Measurements from ENCODE around the gene SDHC. TPM values are rescaled to one million over a fixed set of nuclear protein-coding genes. Genes with fewer than 3 reads are reported as not detected.

SDHC gene
- total RNA-seq, 1 experiment from 2014 or later = 221 TPM

DNA sequence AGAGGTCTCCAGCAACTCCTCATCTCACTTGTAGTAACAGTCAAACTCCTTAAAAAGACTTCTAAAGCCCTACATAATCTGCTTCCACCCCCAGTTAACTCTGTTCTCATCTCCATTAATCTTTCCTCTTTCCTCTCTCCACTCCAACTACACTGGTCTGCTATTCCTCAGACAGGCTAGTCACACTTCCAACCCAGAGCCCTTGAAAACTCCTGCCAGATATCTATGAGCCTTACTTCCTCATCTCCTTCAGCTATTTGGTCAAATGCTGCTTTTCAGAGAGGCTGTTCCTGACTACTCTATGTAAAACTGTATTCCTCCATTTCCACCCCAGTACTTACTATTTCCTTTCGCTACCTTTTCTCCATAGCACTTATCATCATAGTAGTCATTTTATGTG lies 31.2 kb upstream of the SDHC start:
- in situ Hi-C loops (cut with HindIII; ENCODE audit: low pct_unique_long_range_greater_than_20kb, low sequenced_read_pairs) = no loop called here
- H3K9me3 ChIP-seq (ENCODE audit: control insufficient read depth, insufficient read depth, low read depth, low read length) = no peaks in the 10 kb centered on the region
- peaks cover 22% of the 10 kb centered on the region for H3K27me3 ChIP-seq (ENCODE audit: control insufficient read depth, insufficient read depth, low read length)
- no peaks in the 10 kb centered on the region for H3K4me1 ChIP-seq (ENCODE audit: control insufficient read depth, insufficient read depth, low read length)
- DNase-seq (ENCODE audit: low read depth, low spot score) (no peak), ATAC-seq (no peak)
- no peaks in the 10 kb centered on the region for H3K36me3 ChIP-seq (ENCODE audit: control insufficient read depth, insufficient read depth, low read length)
- BruUV-seq (replicated peaks) = no TSS peak
- H3K4me3 ChIP-seq (ENCODE audit: low read depth in 2 of 2, low read length in 2 of 2) = no peak overlapping the region
- no peak overlapping the region for H3K27ac ChIP-seq (ENCODE audit: low read length)
- TF ChIP-seq TCF7L2 (IDR thresholded peaks at IDR 0.05; ENCODE audit: low read depth, low read length) = no peak
- no peak for TF ChIP-seq POLR2AphosphoS5 (IDR thresholded peaks at IDR 0.05; ENCODE audit: low read depth, low read length)
- TF ChIP-seq SIN3A (IDR thresholded peaks at IDR 0.05; ENCODE audit: borderline replicate concordance, insufficient read depth, low read depth, low read length) = no peak
- TF ChIP-seq, protein P1, sequence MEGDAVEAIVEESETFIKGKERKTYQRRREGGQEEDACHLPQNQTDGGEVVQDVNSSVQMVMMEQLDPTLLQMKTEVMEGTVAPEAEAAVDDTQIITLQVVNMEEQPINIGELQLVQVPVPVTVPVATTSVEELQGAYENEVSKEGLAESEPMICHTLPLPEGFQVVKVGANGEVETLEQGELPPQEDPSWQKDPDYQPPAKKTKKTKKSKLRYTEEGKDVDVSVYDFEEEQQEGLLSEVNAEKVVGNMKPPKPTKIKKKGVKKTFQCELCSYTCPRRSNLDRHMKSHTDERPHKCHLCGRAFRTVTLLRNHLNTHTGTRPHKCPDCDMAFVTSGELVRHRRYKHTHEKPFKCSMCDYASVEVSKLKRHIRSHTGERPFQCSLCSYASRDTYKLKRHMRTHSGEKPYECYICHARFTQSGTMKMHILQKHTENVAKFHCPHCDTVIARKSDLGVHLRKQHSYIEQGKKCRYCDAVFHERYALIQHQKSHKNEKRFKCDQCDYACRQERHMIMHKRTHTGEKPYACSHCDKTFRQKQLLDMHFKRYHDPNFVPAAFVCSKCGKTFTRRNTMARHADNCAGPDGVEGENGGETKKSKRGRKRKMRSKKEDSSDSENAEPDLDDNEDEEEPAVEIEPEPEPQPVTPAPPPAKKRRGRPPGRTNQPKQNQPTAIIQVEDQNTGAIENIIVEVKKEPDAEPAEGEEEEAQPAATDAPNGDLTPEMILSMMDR (IDR thresholded peaks at IDR 0.05) = no peak
- TF ChIP-seq, protein P2, sequence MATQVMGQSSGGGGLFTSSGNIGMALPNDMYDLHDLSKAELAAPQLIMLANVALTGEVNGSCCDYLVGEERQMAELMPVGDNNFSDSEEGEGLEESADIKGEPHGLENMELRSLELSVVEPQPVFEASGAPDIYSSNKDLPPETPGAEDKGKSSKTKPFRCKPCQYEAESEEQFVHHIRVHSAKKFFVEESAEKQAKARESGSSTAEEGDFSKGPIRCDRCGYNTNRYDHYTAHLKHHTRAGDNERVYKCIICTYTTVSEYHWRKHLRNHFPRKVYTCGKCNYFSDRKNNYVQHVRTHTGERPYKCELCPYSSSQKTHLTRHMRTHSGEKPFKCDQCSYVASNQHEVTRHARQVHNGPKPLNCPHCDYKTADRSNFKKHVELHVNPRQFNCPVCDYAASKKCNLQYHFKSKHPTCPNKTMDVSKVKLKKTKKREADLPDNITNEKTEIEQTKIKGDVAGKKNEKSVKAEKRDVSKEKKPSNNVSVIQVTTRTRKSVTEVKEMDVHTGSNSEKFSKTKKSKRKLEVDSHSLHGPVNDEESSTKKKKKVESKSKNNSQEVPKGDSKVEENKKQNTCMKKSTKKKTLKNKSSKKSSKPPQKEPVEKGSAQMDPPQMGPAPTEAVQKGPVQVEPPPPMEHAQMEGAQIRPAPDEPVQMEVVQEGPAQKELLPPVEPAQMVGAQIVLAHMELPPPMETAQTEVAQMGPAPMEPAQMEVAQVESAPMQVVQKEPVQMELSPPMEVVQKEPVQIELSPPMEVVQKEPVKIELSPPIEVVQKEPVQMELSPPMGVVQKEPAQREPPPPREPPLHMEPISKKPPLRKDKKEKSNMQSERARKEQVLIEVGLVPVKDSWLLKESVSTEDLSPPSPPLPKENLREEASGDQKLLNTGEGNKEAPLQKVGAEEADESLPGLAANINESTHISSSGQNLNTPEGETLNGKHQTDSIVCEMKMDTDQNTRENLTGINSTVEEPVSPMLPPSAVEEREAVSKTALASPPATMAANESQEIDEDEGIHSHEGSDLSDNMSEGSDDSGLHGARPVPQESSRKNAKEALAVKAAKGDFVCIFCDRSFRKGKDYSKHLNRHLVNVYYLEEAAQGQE (IDR thresholded peaks at IDR 0.05; ENCODE audit: insufficient read depth in 1 of 2, low read depth in 2 of 2, low read length in 1 of 2) = no peak
- intact Hi-C loops (cut with micrococcal nuclease; ENCODE audit: unreplicated experiment) = no loop called here
- ChIA-PET CTCF (no interaction called here), POLR2A (interaction anchor here (0.7 kb wide), 1 partner anchor 25 kb away, joined by 3 read pairs; no protein-coding TSS in a partner anchor)

DNA sequence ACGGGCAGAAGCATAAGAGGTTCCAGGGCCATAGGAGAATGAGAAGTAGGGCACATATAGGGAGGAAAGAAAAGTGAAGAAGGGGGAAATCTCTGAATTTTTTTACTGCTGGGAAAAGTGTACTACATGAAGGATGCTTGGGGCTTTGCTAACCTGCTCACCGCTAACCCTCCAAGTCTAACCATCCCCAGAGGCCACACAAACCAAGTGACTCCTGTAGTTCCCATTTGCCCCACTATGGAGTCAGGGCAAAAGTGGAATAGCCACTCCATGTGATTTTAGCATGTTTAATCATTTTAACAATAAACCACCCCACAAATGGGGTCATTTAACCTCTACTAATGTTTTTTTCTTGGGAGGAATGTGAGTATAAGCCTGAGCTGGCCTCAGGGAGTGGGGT lies 29.1 kb upstream of the SDHC start:
- BruUV-seq (replicated peaks) = no TSS peak
- POLR2A ChIA-PET = interaction anchor here (0.6 kb wide), 1 partner anchor 32 kb away, joined by 3 read pairs; no protein-coding TSS in a partner anchor
- no peak overlapping the region for H3K27ac ChIP-seq (ENCODE audit: low read length)
- intact Hi-C loops (cut with micrococcal nuclease; ENCODE audit: unreplicated experiment) = no loop called here
- no peak for TF ChIP-seq POLR2AphosphoS5 (IDR thresholded peaks at IDR 0.05; ENCODE audit: low read depth, low read length)
- no peak for TF ChIP-seq SIN3A (IDR thresholded peaks at IDR 0.05; ENCODE audit: borderline replicate concordance, insufficient read depth, low read depth, low read length)
- TF ChIP-seq, protein P1 (IDR thresholded peaks at IDR 0.05) = no peak
- TF ChIP-seq TCF7L2 (IDR thresholded peaks at IDR 0.05; ENCODE audit: low read depth, low read length) = no peak
- TF ChIP-seq, protein P2 (IDR thresholded peaks at IDR 0.05; ENCODE audit: insufficient read depth in 1 of 2, low read depth in 2 of 2, low read length in 1 of 2) = no peak
- H3K4me1 ChIP-seq (ENCODE audit: control insufficient read depth, insufficient read depth, low read length) = no peaks in the 10 kb centered on the region
- peaks cover 19% of the 10 kb centered on the region for H3K27me3 ChIP-seq (ENCODE audit: control insufficient read depth, insufficient read depth, low read length)
- no peak for ATAC-seq
- CTCF ChIA-PET = interaction anchor here (0.6 kb wide), 1 partner anchor 31 kb away, joined by 3 read pairs; no protein-coding TSS in a partner anchor
- no peaks in the 10 kb centered on the region for H3K36me3 ChIP-seq (ENCODE audit: control insufficient read depth, insufficient read depth, low read length)
- H3K9me3 ChIP-seq (ENCODE audit: control insufficient read depth, insufficient read depth, low read depth, low read length) = no peaks in the 10 kb centered on the region
- in situ Hi-C loops (cut with HindIII; ENCODE audit: low pct_unique_long_range_greater_than_20kb, low sequenced_read_pairs) = no loop called here
- no peak overlapping the region for H3K4me3 ChIP-seq (ENCODE audit: low read depth in 2 of 2, low read length in 2 of 2)
- no peak for DNase-seq (ENCODE audit: low read depth, low spot score)
